Body of pancreas (tissue), 4 donors: ENCODE measurements around the gene KLF15. TPM values are rescaled to one million over a fixed set of nuclear protein-coding genes. Genes with fewer than 3 reads are reported as not detected.

ENCODE experiments used
- ATAC-seq: fragments of 150-250 bp; one replicate; pipeline ENCODE4 v1.9.1; 2016
- DNase-seq, 4 donors: peaks; one replicate each; pipeline ENCODE4 v3.0.0-alpha.2; 2019
- H3K27ac ChIP-seq, 4 donors: fragments of 200-600 bp; sonication (generic); 1 replicate in 3 of 4; 2 replicates in 1 of 4; pipeline versions ENCODE4 v1.5.1 to v1.6.1; 2016 to 2019; ENCODE audit warnings: mild to moderate bottlenecking in 1 of 4, mixed read lengths in 1 of 4, moderate library complexity in 1 of 4
- H3K27me3 ChIP-seq, 2 donors: fragments of 200-600 bp; sonication (generic); one replicate each; pipeline ENCODE4 v1.6.0; 2016; ENCODE audit warnings: mild to moderate bottlenecking in 1 of 2
- H3K36me3 ChIP-seq, 2 donors: fragments of 200-600 bp; sonication (generic); replicated peaks in 1 of 2; 2 replicates each; pipeline ENCODE4 v1.5.1; 2016; ENCODE audit warnings: low read depth in 2 of 2; ENCODE audit not compliant: insufficient read depth in 1 of 2
- H3K4me1 ChIP-seq: fragments of 200-600 bp; sonication (generic); one replicate; pipeline ENCODE4 v1.6.0; 2016
- H3K4me3 ChIP-seq, 2 donors: fragments of 200-600 bp; sonication (generic); 1 replicate in 1 of 2; 2 replicates in 1 of 2; pipeline ENCODE4 v1.5.1; 2016 to 2019
- H3K9me3 ChIP-seq, 3 donors: fragments of 200-600 bp; sonication (generic); 1 replicate in 2 of 3; 2 replicates in 1 of 3; pipeline ENCODE4 v1.5.1; 2016
- POLR2A ChIP-seq, 3 donors: fragments of 450-650 bp; IDR thresholded peaks; one replicate each; pipeline ENCODE4 v1.6.1; 2016; ENCODE audit warnings: antibody characterized with exemption in 3 of 3, mild to moderate bottlenecking in 2 of 3
- WGBS, 2 donors: methylation state at CpG; one replicate each; pipeline ENCODE4 v1.1.5; 2017; 5-methylcytosine and 5-hydroxymethylcytosine counted together
- intact Hi-C: fragments of 100-400 bp; cut with DNase I; formaldehyde crosslinking; loops from one replicate; pipeline ENCODE4 v1.15.1; 2023
- total RNA-seq, 2 donors: library from RNA; depleted of rRNA; stranded (reverse); fragments of >200 nt; gene quantifications; one replicate each; pipeline ENCODE4 v1.1.0, GENCODE V29; 2016
- TF ChIP-seq, protein P1 (sequence below), 7 experiments: fragments of 450-650 bp in 4 of 7; fragments of 200-600 bp in 3 of 7; sonication (generic) in 3 of 7; IDR thresholded peaks; one replicate each; pipeline ENCODE4 v1.5.1; 2016 to 2019; ENCODE audit warnings: antibody characterized with exemption in 7 of 7

Gene KLF15
- total RNA-seq, 2 donors from 2014 or later, result 37.4 to 40.2 TPM

DNA sequence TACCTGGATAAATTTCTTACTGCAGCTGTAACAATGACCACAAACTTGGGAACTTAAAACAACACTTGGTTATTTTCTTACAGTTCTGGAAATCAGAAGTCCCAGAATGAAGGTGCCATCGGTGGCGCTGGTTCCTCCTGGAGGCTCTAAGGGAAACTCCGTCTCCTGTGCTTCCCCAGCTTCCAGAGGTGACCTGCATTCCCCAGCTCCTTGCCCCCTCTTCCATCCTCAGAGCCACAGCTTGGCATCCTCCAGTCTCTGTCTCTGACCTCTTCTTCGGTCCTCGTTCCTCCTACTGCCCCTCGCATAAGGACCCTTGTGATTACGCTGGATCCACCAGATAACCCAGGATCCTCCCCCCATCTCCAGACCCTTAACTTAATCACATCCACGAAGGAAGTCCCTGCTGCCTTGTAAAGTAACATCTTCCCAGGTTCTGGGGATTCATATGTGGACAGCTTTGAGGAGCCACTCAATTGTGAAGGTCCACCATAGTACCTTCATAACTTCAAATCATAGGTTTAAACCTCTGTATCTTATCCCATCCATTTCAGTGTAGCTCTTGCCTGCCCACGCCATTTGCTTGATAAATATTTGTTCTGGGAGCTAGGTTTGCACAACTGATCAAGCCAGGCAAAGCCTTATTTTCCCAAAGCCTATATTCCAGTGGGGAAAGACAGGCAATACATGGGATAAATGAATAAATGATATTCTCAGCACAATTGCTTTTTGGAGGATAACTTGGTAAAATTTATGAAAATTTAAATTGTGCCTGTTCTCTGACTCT, 34.8 kb downstream of the KLF15 start:
- no peak overlapping the region for H3K27ac ChIP-seq
- no peak for TF ChIP-seq POLR2A (IDR thresholded peaks at IDR 0.05)
- TF ChIP-seq, protein P1, sequence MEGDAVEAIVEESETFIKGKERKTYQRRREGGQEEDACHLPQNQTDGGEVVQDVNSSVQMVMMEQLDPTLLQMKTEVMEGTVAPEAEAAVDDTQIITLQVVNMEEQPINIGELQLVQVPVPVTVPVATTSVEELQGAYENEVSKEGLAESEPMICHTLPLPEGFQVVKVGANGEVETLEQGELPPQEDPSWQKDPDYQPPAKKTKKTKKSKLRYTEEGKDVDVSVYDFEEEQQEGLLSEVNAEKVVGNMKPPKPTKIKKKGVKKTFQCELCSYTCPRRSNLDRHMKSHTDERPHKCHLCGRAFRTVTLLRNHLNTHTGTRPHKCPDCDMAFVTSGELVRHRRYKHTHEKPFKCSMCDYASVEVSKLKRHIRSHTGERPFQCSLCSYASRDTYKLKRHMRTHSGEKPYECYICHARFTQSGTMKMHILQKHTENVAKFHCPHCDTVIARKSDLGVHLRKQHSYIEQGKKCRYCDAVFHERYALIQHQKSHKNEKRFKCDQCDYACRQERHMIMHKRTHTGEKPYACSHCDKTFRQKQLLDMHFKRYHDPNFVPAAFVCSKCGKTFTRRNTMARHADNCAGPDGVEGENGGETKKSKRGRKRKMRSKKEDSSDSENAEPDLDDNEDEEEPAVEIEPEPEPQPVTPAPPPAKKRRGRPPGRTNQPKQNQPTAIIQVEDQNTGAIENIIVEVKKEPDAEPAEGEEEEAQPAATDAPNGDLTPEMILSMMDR (IDR thresholded peaks at IDR 0.05), result no peak
- intact Hi-C loops, result no loop called here

DNA sequence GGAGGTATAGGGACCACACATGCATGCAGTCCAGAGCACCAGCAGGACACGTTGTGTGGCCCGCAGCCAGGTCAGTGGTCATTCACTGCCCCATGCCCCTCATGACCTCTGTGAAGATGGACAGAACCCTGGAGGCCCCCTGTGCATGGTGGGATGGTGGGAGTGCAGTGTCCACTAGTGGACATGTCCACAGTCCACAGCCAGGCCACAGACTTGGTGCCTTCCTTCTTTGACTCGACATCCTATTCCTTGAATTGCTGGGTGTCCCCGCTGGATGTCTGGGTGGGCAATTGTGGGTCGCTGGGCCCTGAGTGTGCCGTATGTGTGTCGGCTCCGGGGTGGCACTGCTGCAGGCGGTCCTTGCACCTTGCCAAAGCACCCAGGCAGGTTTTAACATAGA, 35.7 kb downstream of the KLF15 start:
- no peaks in the 10 kb centered on the region for H3K9me3 ChIP-seq
- H3K4me1 ChIP-seq, result no peaks in the 10 kb centered on the region
- no peaks in the 10 kb centered on the region for H3K27me3 ChIP-seq
- ATAC-seq (no peak), DNase-seq (no peak)
- 72% methylated on average over 8 of the region's 9 CpGs; no CpG with 5 or more reads in 1 of the 2 donors for WGBS, 2 donors
- H3K27ac ChIP-seq, result no peak overlapping the region
- no peak overlapping the region for H3K4me3 ChIP-seq
- H3K36me3 ChIP-seq, result no peaks in the 10 kb centered on the region
- intact Hi-C loops, result no loop called here
- TF ChIP-seq, protein P1 (IDR thresholded peaks at IDR 0.05), result no peak
- TF ChIP-seq POLR2A (IDR thresholded peaks at IDR 0.05), result no peak

More for the DNA sequence above, 34.8 kb downstream of the KLF15 start:
- Histone ChIP-seq H3K4me3 (no peak overlapping the region), H3K36me3 (no peaks in the 10 kb centered on the region), H3K9me3 (no peaks in the 10 kb centered on the region), H3K4me1 (no peaks in the 10 kb centered on the region), H3K27me3 (no peaks in the 10 kb centered on the region)
- DNase-seq (no peak), ATAC-seq (no peak)
- WGBS, 2 donors, result 65 to 70% methylated on average over 9 of the region's 9 CpGs

DNA sequence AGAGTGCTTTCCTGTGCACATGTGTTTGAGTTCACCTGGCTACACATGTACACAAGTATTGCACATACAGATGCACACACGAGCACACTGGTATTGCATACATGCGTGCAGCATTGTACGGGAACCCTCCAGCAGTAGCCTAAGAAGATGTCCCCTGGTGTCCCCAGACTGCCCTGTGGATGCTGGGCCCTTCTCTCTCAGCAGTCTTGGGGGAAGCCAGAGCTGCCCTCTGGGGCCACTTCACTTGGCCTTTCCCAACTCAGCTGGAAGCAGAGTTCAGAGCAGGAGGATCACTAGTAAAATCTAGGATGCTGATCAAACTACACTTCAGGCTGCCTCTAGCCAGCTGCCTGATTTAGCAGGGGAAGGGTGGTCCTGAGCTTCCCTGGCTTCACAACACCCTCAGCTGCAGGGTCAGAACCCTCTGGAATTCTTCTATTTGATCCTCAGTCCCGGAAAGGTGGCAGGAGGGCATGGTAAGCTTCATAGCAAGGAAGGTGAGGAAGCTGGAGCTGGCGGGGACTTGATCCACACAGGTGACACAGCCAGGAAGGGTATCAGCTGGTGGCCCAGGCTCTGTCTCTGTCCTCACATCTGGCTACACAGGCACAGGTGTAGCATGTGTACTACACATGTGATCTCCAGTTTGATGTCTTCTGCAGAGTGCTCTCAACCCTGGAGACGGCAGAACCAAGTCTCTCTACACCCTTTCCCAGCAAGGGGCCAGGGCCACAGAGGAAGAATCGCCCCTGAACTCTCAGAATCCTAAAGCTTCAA, 36.5 kb downstream of the KLF15 start:
- intact Hi-C loops, result no loop called here
- Histone ChIP-seq H3K4me1 (no peaks in the 10 kb centered on the region), H3K36me3 (no peaks in the 10 kb centered on the region), H3K27me3 (no peaks in the 10 kb centered on the region), H3K9me3 (no peaks in the 10 kb centered on the region), H3K27ac (no peak overlapping the region), H3K4me3 (no peak overlapping the region)
- ATAC-seq, result no peak
- TF ChIP-seq POLR2A (IDR thresholded peaks at IDR 0.05), result no peak
- TF ChIP-seq, protein P1 (IDR thresholded peaks at IDR 0.05), result no peak
- no peak for DNase-seq
- WGBS, 2 donors, result 85 to 91% methylated on average over 7 of the region's 7 CpGs

DNA sequence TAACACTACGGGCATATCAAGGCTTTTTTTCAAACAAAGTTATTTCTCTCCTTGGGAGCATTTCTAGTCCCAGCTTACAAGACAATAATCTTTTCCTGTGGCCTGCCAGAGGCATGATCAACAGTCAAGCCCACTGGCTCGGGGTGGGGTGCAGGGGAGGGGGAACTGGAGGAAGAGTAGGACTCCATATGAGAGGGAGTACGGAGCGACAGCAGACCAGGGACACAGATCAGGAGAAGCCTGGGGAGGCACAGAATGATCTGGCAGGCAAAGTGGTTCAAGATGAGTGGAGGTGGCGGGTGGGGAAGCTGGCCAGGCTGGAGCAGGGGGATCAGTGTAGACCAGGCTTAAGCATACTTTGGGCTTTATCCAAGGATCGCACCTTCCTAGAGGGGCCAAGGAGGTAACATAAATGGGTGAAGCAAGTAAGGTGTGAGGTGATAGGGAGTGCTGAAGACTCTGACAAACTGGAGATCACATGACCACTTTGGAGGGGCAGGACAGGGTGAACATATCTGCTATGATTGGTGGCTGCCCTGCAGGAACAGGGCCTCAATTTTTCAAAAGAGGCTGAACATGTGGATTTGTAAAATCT, 37.4 kb downstream of the KLF15 start:
- TF ChIP-seq POLR2A (IDR thresholded peaks at IDR 0.05), result no peak
- TF ChIP-seq, protein P1 (IDR thresholded peaks at IDR 0.05), result no peak
- ATAC-seq (no peak), DNase-seq (no peak)
- intact Hi-C loops, result no loop called here
- no peaks in the 10 kb centered on the region for H3K27me3 ChIP-seq
- H3K9me3 ChIP-seq, result no peaks in the 10 kb centered on the region
- H3K4me3 ChIP-seq, result no peak overlapping the region
- no peaks in the 10 kb centered on the region for H3K4me1 ChIP-seq
- H3K36me3 ChIP-seq, result no peaks in the 10 kb centered on the region
- WGBS, 2 donors, result 80 to 90% methylated on average over 6 of the region's 6 CpGs
- H3K27ac ChIP-seq, result no peak overlapping the region
